Colonic mucosa (tissue), 4 donors: ENCODE measurements around the gene CTSA. TPM values are rescaled to one million over a fixed set of nuclear protein-coding genes. Genes with fewer than 3 reads are reported as not detected.
"Not testable (repeated sequence)": the region's sequence is repeated elsewhere in the genome, so short reads cannot be mapped to it uniquely, and the experiment has no call there.

Experiments
- DNase-seq: peaks from one replicate; pipeline ENCODE4 v3.0.0-alpha.2; 2020
- H3K27ac ChIP-seq: fragments of 200-600 bp; one replicate; pipeline ENCODE4 v1.8.0; 2021
- H3K27me3 ChIP-seq: fragments of 200-600 bp; one replicate; pipeline ENCODE4 v1.8.0; 2021
- H3K36me3 ChIP-seq: fragments of 200-600 bp; one replicate; pipeline ENCODE4 v1.8.0; 2021
- H3K4me1 ChIP-seq: fragments of 200-600 bp; one replicate; pipeline ENCODE4 v1.8.0; 2021; ENCODE audit warnings: mild to moderate bottlenecking
- H3K4me3 ChIP-seq: fragments of 200-600 bp; one replicate; pipeline ENCODE4 v1.8.0; 2021
- H3K9ac ChIP-seq, 2 donors: one replicate each; pipeline ENCODE4 v1.7.0; 2013; ENCODE audit warnings: control low read depth in 2 of 2, low read depth in 2 of 2, low read length in 2 of 2
- H3K9me3 ChIP-seq: fragments of 200-600 bp; one replicate; pipeline ENCODE4 v1.8.0; 2021
- CTCF ChIP-seq: fragments of 200-600 bp; IDR thresholded peaks from one replicate; pipeline ENCODE4 v1.8.0; 2022; ENCODE audit warnings: antibody characterized with exemption, mild to moderate bottlenecking
- intact Hi-C: fragments of 100-400 bp; cut with DNase I; formaldehyde crosslinking; loops from one replicate; pipeline ENCODE4 v1.14.1; 2022
- total RNA-seq, 2 donors: library from RNA; stranded (reverse); fragmentation: NEBNext Ultra II Directional in 1 of 2; extraction: Animal tissue kit (Norgen Biotek cat#: 25700) in 1 of 2; gene quantifications; one replicate each; pipeline ENCODE4 v1.2.1, GENCODE V29; 2021
- donor health status: healthy.
- donor health status: DM: no; HTN: no; CAD: no.
- donor health status: DM: no; HTN: no; CAD: no.

CTSA gene
- total RNA-seq, 2 donors from 2014 or later: 273 to 366 TPM

- H3K27me3 ChIP-seq: no peaks in the 10 kb centered on the region
- H3K4me3 ChIP-seq: no peak overlapping the region
- no peaks in the 10 kb centered on the region for H3K36me3 ChIP-seq
- no peak overlapping the region for H3K27ac ChIP-seq
- no peaks in the 10 kb centered on the region for H3K4me1 ChIP-seq
- intact Hi-C loops: no loop called here
- DNase-seq: no peak
- no peak overlapping the region for H3K9ac ChIP-seq
- TF ChIP-seq CTCF: no peak
- no peaks in the 10 kb centered on the region for H3K9me3 ChIP-seq
Measured at GRCh38 chr20:45921337-45922189, 30.4 kb downstream of the CTSA start.

DNA sequence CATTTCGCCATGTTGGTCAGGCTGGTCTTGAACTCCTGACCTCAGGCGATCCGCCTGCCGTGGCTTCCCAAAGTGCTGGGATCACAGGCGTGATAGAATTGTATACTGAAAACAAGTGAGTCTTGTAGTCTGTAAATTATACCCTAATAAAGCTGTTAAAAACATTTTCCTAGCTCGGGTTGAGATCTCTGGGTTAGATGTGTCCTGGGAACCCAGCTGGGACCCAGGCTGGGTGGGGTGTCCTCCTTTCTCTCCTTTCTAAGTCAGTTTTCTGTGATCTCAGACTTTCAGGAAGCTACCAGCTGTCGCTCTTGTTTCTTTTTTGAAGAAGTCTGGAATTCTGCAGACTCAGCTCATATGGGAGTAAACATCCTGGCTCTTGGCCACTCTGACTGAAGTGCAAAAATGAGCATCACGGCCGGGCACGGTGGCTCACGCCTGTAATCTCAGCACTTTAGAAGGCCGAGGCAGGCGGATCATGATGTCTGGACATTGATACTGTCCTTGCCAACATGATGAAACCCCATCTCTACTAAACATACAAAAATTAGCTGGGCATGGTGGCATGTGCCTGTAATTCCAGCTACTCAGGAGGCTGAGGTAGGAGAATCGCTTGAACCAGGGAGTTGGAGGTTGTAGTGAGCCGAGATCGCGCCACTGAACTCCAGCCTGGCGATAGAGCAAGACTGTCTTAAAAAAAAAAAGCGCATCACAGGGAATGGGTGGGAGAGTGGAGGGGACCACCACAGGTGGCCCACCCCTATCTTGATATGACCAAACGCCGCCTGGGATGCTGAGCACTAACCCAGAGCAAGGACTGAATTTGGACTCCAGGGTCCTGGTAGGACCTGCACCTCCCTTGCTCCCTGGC is 33.5 kb downstream of the CTSA start:
- TF ChIP-seq CTCF: no peak
- H3K27me3 ChIP-seq: no peaks in the 10 kb centered on the region
- H3K4me3 ChIP-seq: no peak overlapping the region
- no peaks in the 10 kb centered on the region for H3K36me3 ChIP-seq
- no peaks in the 10 kb centered on the region for H3K9me3 ChIP-seq
- no peak overlapping the region for H3K9ac ChIP-seq
- H3K27ac ChIP-seq: peak overlapping the region; percentile 66
- no peaks in the 10 kb centered on the region for H3K4me1 ChIP-seq
- intact Hi-C loops: no loop called here
- DNase-seq: peak; percentile 42

DNA sequence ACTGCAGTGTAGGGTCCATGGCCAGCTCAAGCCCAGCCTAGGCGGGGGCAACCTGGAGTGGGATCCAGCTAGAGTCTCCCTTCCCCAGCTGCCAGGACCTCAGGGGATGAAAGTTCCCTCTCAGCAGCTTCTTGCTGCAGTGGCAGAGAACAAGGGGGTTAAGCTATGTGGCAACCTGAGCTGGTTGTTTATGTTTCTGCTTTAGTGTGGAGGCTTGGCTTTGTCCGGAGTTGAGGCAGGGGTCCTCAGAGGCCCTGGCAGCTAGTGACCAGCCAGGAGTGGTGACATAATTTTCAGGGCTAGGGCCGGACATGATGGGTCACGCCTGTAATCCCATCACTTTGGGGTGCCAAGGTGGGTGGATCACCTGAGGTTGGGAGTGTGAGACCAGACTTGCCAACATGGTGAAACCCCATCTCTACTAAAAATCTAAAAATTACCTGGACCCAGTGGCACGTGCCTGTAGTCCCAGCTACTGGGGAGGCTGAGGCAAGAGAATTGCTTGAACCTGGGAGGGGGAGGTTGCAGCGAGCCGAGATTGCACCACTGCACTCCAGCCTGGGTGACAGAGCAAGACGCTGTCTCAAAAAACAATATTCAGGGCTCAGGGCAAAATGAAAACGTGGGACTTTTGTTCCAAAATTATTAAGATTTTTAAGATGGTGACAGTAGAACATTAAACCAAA is 34.8 kb downstream of the CTSA start:
- Histone ChIP-seq H3K4me3 (no peak overlapping the region), H3K27me3 (no peaks in the 10 kb centered on the region), H3K27ac (no peak overlapping the region), H3K9ac (no peak overlapping the region), H3K4me1 (no peaks in the 10 kb centered on the region), H3K36me3 (no peaks in the 10 kb centered on the region), H3K9me3 (no peaks in the 10 kb centered on the region)
- intact Hi-C loops: no loop called here
- DNase-seq: no peak
- TF ChIP-seq CTCF: no peak

- DNase-seq: no peak
- no peak for TF ChIP-seq CTCF
- Histone ChIP-seq H3K4me3 (no peak overlapping the region), H3K27me3 (no peaks in the 10 kb centered on the region), H3K36me3 (no peaks in the 10 kb centered on the region), H3K9me3 (no peaks in the 10 kb centered on the region), H3K27ac (no peak overlapping the region), H3K4me1 (no peaks in the 10 kb centered on the region), H3K9ac (no peak overlapping the region)
- intact Hi-C loops: no loop called here
Measured at GRCh38 chr20:45926731-45927070, 35.6 kb downstream of the CTSA start.

- Histone ChIP-seq H3K4me3 (no peak overlapping the region), H3K27ac (no peak overlapping the region), H3K9me3 (no peaks in the 10 kb centered on the region), H3K4me1 (no peaks in the 10 kb centered on the region), H3K9ac (no peak overlapping the region), H3K27me3 (no peaks in the 10 kb centered on the region), H3K36me3 (no peaks in the 10 kb centered on the region)
- TF ChIP-seq CTCF: no peak
- intact Hi-C loops: no loop called here
- DNase-seq: no peak
Measured at GRCh38 chr20:45927071-45927878, 36.1 kb downstream of the CTSA start.

DNA sequence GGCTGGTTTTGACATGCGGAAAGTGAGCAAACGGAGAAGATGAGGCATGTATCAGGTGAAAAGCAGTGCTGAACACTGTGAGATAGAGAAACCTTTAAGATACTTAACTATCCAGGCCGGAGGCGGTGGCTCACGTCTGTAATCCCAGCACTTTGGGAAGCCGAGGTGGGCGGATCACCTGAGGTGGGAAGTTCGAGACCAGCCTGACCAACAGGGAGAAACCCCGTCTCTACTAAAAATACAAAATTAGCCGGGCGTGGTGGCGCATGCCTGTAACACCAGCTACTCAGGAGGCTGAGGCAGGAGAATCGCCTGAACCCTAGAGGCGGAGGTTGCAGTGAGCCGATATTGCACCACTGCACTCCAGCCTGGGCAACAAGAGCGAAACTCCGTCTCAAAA is 40.5 kb downstream of the CTSA start:
- not testable (repeated sequence) for DNase-seq, H3K27me3 ChIP-seq

More for the DNA sequence above, 40.5 kb downstream of the CTSA start:
- not testable (repeated sequence) for H3K9me3 ChIP-seq, H3K4me1 ChIP-seq, H3K36me3 ChIP-seq, H3K4me3 ChIP-seq, H3K9ac ChIP-seq, H3K27ac ChIP-seq
- intact Hi-C loops: loop anchor here (5.0 kb wide), 1 partner anchor 39 kb away; the partner anchor contains the start of genes CTSA and NEURL2
